DOHH2 (cell line): ENCODE results near the gene ANTXR1.

ENCODE experiments used
- H3F3A ChIP-seq: fragments of 200-600 bp; sonication (generic), shearing (Covaris generic); 2 replicates; pipeline ENCODE4 v1.6.0; 2016; ENCODE audit warnings: antibody characterized with exemption, mild to moderate bottlenecking; ENCODE audit not compliant: control insufficient read depth, insufficient read depth
- H3K27ac ChIP-seq: fragments of 200-600 bp; sonication (generic); 2 replicates; pipeline ENCODE4 v1.5.1; 2014; ENCODE audit warnings: low read depth, mild to moderate bottlenecking, low read length, moderate library complexity
- H3K27me3 ChIP-seq: fragments of 200-600 bp; sonication (generic); 2 replicates; pipeline ENCODE4 v1.6.1; 2014; ENCODE audit warnings: mild to moderate bottlenecking, low read length, mixed read lengths; ENCODE audit not compliant: control insufficient read depth
- H3K36me3 ChIP-seq: fragments of 200-600 bp; sonication (generic); 2 replicates; pipeline ENCODE4 v1.6.1; 2014; ENCODE audit warnings: mild to moderate bottlenecking, low read length, moderate library complexity, mixed read lengths; ENCODE audit not compliant: control insufficient read depth
- H3K4me1 ChIP-seq: fragments of 200-600 bp; sonication (generic); 2 replicates; pipeline ENCODE4 v1.6.1; 2014; ENCODE audit warnings: mild to moderate bottlenecking, low read length, mixed read lengths; ENCODE audit not compliant: control insufficient read depth
- H3K4me2 ChIP-seq: fragments of 200-600 bp; sonication (generic); 2 replicates; pipeline ENCODE4 v1.6.0; 2014; ENCODE audit warnings: mild to moderate bottlenecking, low read length, moderate library complexity
- H3K4me3 ChIP-seq: fragments of 200-600 bp; sonication (generic); 2 replicates; pipeline ENCODE4 v1.5.1; 2014; ENCODE audit warnings: mild to moderate bottlenecking, low read length, mixed read lengths
- H3K79me2 ChIP-seq: fragments of 200-600 bp; sonication (generic); 2 replicates; pipeline ENCODE4 v1.6.1; 2014; ENCODE audit warnings: mild to moderate bottlenecking, low read length, mixed read lengths; ENCODE audit not compliant: control insufficient read depth
- H3K9me2 ChIP-seq: fragments of 200-600 bp; sonication (generic); replicated peaks from 2 replicates; pipeline ENCODE4 v1.6.1; 2014; ENCODE audit warnings: mild to moderate bottlenecking, low read length, mixed read lengths; ENCODE audit not compliant: control insufficient read depth
- H3K9me3 ChIP-seq: fragments of 200-600 bp; sonication (generic); 2 replicates; pipeline ENCODE4 v1.6.1; 2014; ENCODE audit warnings: antibody characterized with exemption, low read length, mixed read lengths; ENCODE audit not compliant: control insufficient read depth, insufficient read depth
- H4K20me1 ChIP-seq: fragments of 200-600 bp; sonication (generic); 2 replicates; pipeline ENCODE4 v1.6.0; 2014; ENCODE audit warnings: low read depth, mild to moderate bottlenecking, antibody characterized with exemption, low read length, moderate library complexity; ENCODE audit not compliant: control insufficient read depth, insufficient read depth
- CTCF ChIP-seq: fragments of 200-600 bp; sonication (generic); IDR thresholded peaks from one replicate; pipeline ENCODE4 v1.5.1; 2014; ENCODE audit warnings: antibody characterized with exemption, mild to moderate bottlenecking, low read depth, low read length; ENCODE audit not compliant: poor library complexity, severe bottlenecking
- EZH2phosphoT487 ChIP-seq: fragments of 200-600 bp; sonication (generic); IDR thresholded peaks from 2 replicates; pipeline ENCODE4 v1.6.1; 2017; ENCODE audit warnings: borderline replicate concordance, mild to moderate bottlenecking, antibody characterized with exemption, low read length, moderate library complexity, mixed read lengths

Gene ANTXR1

GRCh38 chr2:69102041-69102593 lies 89.1 kb downstream of the ANTXR1 start:
- no peaks in the 10 kb centered on the region for H3K4me1 ChIP-seq
- no peaks in the 10 kb centered on the region for H3F3A ChIP-seq
- H3K36me3 ChIP-seq, result no peaks in the 10 kb centered on the region
- H3K27ac ChIP-seq, result no peak overlapping the region
- H3K27me3 ChIP-seq, result no peaks in the 10 kb centered on the region; the same call in 1 of the 2 replicates
- no peaks in the 10 kb centered on the region for H3K79me2 ChIP-seq
- H3K9me2 ChIP-seq, result no peaks in the 10 kb centered on the region
- no peak for TF ChIP-seq EZH2phosphoT487
- TF ChIP-seq CTCF, result no peak
- H3K4me2 ChIP-seq, result no peak overlapping the region
- no peaks in the 10 kb centered on the region for H4K20me1 ChIP-seq
- H3K4me3 ChIP-seq, result no peak overlapping the region
- no peaks in the 10 kb centered on the region for H3K9me3 ChIP-seq

- Histone ChIP-seq H4K20me1 (no peaks in the 10 kb centered on the region), H3K27me3 (no peaks in the 10 kb centered on the region; the same call in 1 of the 2 replicates), H3F3A (no peaks in the 10 kb centered on the region), H3K79me2 (no peaks in the 10 kb centered on the region), H3K9me3 (no peaks in the 10 kb centered on the region), H3K4me1 (no peaks in the 10 kb centered on the region), H3K27ac (no peak overlapping the region), H3K4me2 (no peak overlapping the region), H3K9me2 (no peaks in the 10 kb centered on the region), H3K36me3 (no peaks in the 10 kb centered on the region), H3K4me3 (no peak overlapping the region)
- no peak for TF ChIP-seq CTCF
- no peak for TF ChIP-seq EZH2phosphoT487
Measured at GRCh38 chr2:69103419-69103818, 90.4 kb downstream of the ANTXR1 start.

GRCh38 chr2:69104261-69104660 lies 91.3 kb downstream of the ANTXR1 start:
- Histone ChIP-seq H4K20me1 (no peaks in the 10 kb centered on the region), H3K79me2 (no peaks in the 10 kb centered on the region), H3K27me3 (no peaks in the 10 kb centered on the region; the same call in 1 of the 2 replicates), H3K27ac (no peak overlapping the region), H3K9me3 (no peaks in the 10 kb centered on the region), H3F3A (no peaks in the 10 kb centered on the region), H3K4me3 (no peak overlapping the region), H3K4me1 (no peaks in the 10 kb centered on the region), H3K36me3 (no peaks in the 10 kb centered on the region), H3K9me2 (no peaks in the 10 kb centered on the region), H3K4me2 (no peak overlapping the region)
- TF ChIP-seq CTCF (no peak), EZH2phosphoT487 (no peak)
